ENCODE data around the gene MTARC1.

Gene MTARC1

DNA sequence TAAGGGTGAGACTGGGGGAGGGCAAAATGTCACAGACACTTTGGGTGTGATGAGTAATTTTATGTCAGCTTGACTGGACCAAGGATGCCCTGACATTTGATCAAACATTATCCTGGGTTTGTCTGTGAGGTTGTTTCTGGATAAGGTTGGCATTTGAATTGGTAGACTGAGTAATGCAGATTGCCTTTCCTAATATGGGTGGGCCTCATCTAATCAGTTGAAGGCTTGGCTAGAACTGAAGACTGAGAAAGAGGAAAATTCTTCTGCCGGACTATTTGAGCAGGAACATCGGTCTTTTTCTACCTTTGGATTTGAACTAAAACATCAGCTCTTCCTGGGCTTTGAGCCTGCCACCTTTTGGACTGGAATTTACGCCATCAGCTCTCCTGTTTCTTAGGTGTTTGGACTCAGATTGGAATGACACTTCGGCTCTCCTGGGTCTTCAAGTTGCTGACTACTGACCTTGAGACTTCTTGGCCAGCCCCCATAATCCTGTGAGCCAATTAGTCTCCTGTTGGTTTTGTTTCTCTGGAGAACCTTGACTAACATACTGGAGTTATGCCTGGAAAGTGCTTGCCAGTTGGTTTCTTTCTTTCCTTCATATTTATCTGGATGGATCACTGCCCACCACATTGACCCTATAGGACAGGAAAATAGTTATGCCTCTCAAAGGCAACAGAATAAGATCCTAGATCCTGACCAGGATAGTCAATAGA lies 47.6 kb downstream of the MTARC1 start:
- DNase-seq (ENCODE audit: low read depth) = no peak

Measured in ELR (cell line).